Measurements from ENCODE around the gene SLC35E3. TPM values are rescaled to one million over a fixed set of nuclear protein-coding genes. Genes with fewer than 3 reads are reported as not detected.

Gene SLC35E3
- total RNA-seq, 1 experiment from 2014 or later: 5.2 TPM

- DNase-seq (ENCODE audit: low read depth): no peak
Measured at GRCh38 chr12:68769941-68770340, 24.0 kb downstream of the SLC35E3 start.

- DNase-seq (ENCODE audit: low read depth): no peak
Measured at GRCh38 chr12:68771223-68771925, 25.4 kb downstream of the SLC35E3 start.

DNA sequence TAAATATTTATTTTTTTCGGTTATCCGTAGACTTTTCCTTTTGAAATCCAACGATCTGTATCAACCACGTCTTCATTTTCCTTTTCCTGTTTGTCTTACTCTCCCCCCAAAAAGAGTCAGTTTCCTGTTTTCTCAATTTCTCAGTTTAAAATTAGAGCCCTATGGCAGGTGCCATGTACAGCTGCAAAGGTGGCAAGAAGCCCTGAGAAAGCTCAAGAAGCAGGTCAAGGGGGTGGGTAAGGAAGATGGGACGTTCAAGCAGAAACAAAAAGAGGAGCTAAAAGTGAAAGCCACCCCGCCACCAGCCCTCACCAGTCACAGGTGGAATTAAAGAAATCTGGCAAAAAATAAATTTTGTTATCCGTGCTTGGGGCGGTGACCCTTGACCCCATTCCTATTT is 26.7 kb downstream of the SLC35E3 start:
- DNase-seq (ENCODE audit: low read depth): no peak

DNA sequence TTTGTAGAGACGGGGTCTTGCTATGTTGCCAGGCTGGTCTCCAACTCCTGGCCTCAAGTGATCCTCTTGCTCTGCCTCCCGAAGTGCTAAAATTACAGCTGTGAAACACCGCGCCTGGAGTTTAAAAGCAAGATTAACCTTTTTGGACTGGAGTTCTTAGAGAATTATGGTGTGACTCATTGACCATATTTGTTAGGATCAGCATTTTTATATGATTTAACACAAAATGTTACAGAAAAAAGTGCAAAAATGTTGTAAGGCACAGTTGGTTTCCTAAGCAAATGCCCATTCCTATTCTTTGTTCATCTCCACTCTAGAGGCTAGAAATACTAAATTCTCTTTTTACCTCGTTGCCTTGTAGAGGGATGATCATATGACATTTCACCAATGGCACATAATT is 27.6 kb downstream of the SLC35E3 start:
- DNase-seq (ENCODE audit: low read depth): no peak

DNA sequence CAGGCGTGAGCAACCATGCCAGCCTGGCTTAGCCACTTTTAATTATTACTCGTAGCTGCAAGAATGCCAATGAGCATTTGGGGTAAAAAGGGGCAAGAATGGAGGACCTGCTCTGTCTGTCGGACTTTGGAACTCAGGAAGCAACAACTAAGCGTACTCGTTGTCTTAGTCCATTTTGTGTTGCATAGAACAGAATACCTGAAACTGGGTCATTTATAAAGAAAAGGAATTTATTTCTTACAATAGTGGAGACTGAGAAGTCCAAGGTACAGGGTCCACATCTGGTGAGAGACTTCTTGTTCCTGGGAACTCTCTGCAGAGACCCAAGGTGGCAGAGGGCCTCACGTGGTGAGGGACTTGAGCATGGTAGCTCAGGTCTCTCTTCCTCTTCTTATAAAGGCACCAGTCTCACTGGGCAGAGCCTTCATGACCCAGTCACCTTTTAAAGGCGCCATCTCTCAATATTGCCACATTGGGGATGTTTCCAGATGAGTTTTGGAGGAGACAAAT is 29.2 kb downstream of the SLC35E3 start:
- DNase-seq (ENCODE audit: low read depth): no peak

DNA sequence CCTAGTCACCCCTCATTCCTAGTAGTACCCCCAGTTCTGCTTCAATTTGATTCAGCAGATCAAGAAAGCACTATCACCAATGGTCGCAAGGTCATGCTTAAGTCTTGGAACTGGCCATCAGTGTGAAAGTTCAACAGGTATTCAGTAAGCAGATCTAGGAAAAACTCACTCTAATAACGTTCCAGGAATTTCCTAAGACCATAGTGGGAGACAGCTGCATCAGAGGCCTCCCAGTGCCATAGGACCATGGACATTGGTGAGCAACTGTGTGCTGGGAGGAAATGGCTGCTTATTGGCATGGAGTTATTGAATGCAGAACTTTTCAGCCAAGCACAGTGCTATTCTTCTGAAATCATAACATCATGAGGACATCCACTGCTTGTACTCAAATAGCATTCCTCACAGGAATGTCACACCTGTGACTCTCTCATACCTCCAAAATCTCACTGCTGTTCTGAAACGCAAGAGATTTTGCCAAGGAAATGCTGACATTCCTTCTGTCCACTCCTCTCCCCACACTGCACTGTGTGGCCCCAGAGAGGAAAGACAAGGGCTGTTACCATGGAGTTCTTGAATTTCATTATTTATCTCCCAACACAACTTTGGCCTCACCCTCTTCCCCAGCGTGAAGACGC is 31.1 kb downstream of the SLC35E3 start:
- peak; percentile 49 for DNase-seq (ENCODE audit: low read depth)

DNA sequence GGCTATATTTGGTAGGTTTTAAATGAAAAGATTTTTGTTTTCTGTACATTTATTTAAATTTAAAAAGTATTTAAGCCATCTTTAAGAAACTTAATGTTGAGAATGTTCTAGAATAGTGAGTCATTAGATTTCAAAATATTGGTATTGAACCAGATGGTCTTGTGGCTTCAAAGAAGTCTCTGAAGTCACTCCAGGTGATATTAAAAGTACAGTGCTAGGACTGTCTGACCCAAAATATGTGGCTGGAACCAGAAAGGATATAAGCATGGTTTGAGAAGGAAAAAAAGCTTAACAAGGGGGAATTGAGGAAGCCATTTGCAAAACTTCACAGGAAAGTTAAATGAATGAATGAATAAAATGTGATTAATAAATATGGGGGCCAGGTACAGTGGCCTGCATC is 33.3 kb downstream of the SLC35E3 start:
- no peak for DNase-seq (ENCODE audit: low read depth)

DNA sequence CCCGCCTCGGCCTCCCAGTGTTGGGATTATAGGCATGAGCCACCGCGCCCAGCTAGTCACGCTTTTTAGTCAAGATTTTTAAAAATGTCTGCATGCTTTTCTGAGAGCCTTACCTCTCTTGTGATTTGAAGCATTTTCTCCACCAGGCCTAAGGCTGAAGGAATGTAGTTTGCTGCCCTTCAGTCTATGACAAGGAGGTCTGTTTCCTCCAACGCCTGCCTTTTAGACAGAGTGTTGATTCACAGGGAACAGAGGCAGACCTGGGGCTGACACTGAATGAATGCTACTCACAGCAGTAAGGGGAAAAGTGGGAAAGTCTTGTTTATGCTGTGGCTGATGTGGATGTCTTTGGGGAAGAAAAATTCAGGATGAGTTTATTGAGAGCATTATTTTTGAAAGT is 34.8 kb downstream of the SLC35E3 start:
- DNase-seq (ENCODE audit: low read depth): no peak

GRCh38 chr12:68781728-68782127 is 35.8 kb downstream of the SLC35E3 start:
- DNase-seq (ENCODE audit: low read depth): no peak

DNA sequence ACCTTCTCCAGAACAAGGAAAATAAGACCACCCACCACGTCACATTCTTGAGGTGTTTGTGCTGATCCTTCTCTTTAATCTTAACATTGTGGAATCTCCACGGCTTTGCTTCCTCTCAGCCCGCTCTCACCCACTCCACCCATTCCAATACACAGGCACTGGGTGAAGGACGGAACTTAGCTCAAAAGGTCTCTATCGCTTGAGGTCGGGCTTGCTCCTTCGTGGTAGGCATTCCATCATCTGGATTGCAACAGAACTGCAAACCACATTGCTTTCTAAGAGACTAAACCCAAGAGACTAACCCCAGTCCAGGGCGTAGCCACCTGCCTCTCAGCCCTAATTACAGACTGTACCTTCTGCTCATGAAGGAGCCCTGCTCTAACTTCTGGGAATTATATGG is 38.0 kb downstream of the SLC35E3 start:
- no peak for DNase-seq (ENCODE audit: low read depth)

DNA sequence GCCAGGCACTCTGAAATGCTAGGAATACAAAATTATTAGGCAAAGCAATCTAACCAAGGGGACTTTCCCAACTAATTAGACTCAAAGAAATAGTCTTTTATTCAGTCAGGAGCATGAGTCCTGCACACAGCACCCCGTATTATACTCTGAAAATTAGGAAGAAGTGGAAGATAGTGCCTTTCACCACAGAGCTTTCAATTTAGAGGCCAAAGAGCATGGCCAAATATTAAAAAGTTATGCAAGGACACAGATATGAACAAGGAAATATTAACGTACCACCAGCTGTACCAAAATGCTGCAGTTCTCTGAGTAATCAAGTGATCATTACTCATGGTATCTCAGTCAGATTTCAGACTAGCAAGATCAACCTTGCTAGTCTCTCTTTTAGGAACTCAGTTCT is 39.4 kb downstream of the SLC35E3 start:
- DNase-seq (ENCODE audit: low read depth): peak; percentile 37

DNA sequence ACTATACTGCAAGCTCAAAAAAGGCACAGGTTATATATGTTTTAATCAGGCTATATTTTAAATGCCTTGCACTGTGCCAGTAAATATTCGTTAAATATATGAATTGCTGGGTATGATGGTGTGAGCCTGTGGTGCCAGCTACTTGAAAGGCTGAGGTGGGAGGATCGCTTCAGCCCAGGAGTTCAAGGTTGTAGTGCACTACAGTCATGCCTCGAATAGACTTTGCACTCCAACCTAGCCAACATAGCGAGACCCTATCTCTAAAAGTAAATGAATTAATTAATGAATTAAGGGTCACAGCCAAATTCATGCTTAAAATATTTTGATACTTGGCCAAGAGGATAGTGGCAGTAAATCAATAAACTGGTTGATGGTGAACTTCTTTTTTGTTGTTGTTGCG is 39.8 kb downstream of the SLC35E3 start:
- no peak for DNase-seq (ENCODE audit: low read depth)

GRCh38 chr12:68786929-68787328 is 41.0 kb downstream of the SLC35E3 start:
- peak; percentile 34 for DNase-seq (ENCODE audit: low read depth)

- DNase-seq (ENCODE audit: low read depth): no peak
Measured at GRCh38 chr12:68788554-68789143, 42.7 kb downstream of the SLC35E3 start.

- DNase-seq (ENCODE audit: low read depth): no peak
Measured at GRCh38 chr12:68789144-68789878, 43.3 kb downstream of the SLC35E3 start.

GRCh38 chr12:68790081-68790951 is 44.3 kb downstream of the SLC35E3 start:
- DNase-seq (ENCODE audit: low read depth): no peak

DNA sequence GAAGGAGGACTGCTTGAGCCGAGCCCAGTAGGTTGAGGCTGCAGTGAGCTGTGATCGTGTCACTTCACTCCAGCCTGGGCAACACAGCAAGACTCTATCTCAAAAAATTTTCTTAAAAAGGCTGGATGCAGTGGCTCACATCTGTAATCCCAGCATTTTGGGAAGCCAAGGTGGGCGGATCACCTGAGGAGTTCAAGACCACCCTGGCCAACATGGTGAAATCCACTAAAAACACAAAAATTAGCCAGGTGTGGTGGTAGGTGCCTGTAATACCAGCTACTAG is 44.9 kb downstream of the SLC35E3 start:
- no peak for DNase-seq (ENCODE audit: low read depth)

GRCh38 chr12:68791897-68792481 is 46.0 kb downstream of the SLC35E3 start:
- DNase-seq (ENCODE audit: low read depth): no peak

GRCh38 chr12:68792952-68793351 is 47.0 kb downstream of the SLC35E3 start:
- DNase-seq (ENCODE audit: low read depth): peak; percentile 61

DNA sequence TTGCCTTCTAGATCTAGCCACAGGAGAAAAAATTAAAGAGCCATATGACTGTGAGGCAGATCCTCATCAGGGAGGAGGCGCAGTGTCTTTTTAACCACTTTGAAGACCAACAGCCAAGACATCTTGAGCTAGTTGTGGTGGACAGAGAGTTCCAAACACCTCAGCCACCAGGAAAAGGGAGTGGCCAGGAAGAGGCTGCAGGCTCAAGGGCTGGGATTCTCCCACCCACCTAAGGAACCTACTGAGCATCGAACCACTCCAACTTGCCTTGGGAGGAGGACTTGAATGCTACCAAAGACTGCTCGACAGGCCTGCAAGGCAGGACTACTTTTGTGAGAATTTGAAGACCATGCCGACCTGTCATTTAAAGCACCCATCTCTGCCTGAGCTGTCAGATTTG is 47.5 kb downstream of the SLC35E3 start:
- DNase-seq (ENCODE audit: low read depth): no peak
